OCI-LY7 (cell line): ENCODE measurements around the gene PPFIBP1.

Source experiments
- CTCF ChIP-seq: fragments of 200-600 bp; sonication (generic); conservative IDR thresholded peaks from 2 replicates; pipeline ENCODE4 v1.5.1; 2014; ENCODE audit warnings: mild to moderate bottlenecking, antibody characterized with exemption, low read length, moderate library complexity, mixed read lengths
- EZH2phosphoT487 ChIP-seq: fragments of 200-600 bp; sonication (generic); IDR thresholded peaks from 2 replicates; pipeline ENCODE4 v1.6.1; 2018; ENCODE audit warnings: low read depth, borderline replicate concordance, mild to moderate bottlenecking, mixed run types, antibody characterized with exemption, low read length, moderate library complexity, mixed read lengths

- no peak for TF ChIP-seq CTCF
- no peak for TF ChIP-seq EZH2phosphoT487
Observed at GRCh38 chr12:27610374-27610773, 86.4 kb downstream of the PPFIBP1 start.
